Stimulated activated CD4-positive, alpha-beta T cell treated with anti-CD3 and anti-CD28 coated beads, Interleukin-12 subunit alpha, Interleukin-12 subunit beta, amount 100 ng/mL, for 48 hours (primary cell): ENCODE results near the gene LRIT1.
A peak's percentile ranks its signal among the peaks of the same experiment; 100 is the strongest.

Experiments
- DNase-seq, 3 donors: peaks; one replicate each; pipeline ENCODE4 v3.0.0-alpha.2; 2020; ENCODE audit warnings: low read depth in 2 of 3, low spot score in 1 of 3

LRIT1 gene

DNA sequence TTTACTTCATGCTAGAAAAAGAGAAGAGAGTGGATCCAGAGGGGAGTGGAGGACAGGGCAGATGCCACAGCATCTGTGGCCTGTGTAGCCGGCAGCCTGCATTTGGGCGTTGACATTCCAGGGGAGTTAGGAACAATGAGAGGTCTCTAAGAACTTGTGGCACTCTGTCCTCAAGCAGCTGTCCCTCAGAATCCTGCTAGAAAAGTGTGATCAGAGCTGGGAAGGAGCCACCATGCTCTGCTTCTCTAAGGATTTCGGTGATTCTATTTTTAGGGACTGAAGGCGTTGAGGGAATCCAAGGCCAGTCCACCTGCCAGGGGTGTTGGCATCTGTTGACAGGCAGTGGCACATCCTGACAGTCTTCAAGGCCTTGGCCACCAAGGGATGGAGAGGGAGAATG, 23.6 kb downstream of the LRIT1 start:
- no peak for DNase-seq

DNA sequence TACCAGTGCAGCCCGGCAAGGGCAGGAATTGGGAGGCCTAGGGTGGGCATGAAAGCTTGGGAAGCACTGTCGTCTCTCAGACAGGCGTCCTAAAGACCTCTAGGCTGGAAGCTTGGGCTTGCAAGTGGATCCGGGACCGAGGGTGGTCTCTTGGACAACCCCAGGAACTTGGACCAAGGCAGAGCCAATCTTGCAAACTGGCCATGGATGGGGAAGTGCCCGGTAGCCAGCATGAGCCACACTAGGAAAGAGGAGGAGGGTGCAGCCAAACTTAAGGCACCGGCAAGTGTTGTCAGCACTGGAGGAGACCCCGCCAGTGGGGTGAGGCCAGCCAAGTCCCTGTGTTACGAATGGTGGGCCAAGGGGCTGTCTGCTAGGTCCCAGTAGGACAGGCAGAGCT, 24.5 kb downstream of the LRIT1 start:
- DNase-seq, result no peak

DNA sequence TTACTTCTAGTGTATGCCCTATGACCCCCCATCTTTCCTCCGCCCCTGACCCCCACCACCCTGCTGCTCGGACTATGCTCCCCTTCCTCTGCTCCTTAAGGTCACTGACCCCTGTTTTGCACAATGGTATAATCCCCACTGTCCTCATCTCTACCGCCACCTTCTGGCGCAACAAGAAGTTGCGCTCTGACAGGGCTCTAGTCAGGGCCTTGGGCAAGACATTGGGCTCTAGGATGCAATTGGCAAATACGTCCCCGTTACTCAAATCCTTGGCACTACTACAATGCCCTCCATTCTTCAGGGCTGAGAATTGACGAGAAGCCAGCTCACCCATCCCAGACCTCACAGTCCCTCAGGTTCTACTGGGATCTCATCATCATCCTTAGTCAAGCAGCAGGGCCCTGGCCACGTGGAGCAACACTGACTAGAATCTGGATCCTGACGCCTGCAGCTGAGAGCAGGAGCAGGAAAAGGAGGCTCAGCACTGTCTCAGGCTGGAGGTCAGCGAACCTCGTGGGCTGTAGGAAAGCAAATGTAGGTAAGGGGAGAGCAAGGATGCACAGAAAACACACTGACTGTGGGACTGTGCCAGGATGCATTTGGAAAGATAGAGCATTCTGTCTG, 26.6 kb downstream of the LRIT1 start:
- DNase-seq, result peak; percentile 8 to 48 (median 26)

DNA sequence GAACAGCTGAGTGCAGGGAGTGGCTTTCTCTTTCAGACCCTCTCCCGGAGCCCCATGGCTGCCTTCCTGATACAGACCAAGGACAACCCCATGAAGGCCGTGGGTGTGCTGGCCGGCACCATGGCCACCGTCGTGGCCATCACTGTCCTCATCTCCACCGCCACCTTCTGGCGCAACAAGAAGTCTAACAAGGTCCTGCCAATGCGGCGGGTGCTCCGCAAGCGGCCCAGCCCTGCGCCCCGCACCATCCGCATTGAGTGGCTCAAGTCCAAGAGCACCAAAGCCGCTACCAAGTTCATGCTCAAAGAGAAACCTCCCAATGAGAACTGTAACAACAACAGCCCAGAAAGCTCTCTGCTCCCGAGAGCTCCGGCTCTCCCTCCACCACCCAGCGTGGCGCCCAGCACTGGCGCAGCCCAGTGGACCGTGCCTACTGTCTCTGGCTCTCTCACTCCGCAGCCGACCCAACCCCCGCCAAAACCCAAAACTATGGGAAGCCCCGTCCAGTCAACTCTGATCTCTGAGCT, 27.2 kb downstream of the LRIT1 start:
- DNase-seq, result no peak

DNA sequence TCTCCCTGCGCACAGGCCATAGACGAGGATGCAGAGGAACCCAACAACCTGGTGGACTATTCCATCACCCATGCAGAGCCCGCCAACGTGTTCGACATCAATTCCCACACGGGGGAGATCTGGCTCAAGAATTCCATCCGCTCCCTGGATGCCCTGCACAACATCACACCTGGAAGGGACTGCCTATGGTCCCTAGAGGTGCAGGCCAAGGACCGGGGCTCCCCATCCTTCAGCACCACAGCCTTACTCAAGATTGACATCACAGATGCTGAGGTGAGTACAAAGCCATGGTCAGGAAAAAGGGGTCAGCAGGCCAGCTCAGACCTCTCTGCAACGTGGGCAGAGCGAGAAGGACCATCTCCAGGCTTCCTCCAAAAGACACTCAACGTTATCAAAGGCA, 28.3 kb downstream of the LRIT1 start:
- DNase-seq, result no peak

DNA sequence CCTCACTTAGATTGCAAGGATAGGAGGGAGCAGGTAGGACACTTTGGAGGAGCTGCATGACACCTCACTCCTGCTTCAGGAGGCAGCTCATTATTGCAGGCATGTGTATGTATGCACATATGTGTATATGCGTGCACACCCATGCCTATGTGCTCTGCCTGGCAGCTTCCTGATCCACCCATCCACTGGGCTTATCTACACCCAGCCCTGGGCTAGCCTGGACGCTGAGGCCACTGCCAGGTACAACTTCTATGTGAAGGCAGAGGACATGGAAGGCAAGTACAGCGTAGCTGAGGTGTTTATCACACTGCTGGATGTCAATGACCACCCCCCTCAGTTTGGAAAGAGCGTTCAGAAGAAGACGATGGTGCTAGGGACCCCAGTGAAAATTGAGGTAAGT, 29.3 kb downstream of the LRIT1 start:
- DNase-seq, result no peak

DNA sequence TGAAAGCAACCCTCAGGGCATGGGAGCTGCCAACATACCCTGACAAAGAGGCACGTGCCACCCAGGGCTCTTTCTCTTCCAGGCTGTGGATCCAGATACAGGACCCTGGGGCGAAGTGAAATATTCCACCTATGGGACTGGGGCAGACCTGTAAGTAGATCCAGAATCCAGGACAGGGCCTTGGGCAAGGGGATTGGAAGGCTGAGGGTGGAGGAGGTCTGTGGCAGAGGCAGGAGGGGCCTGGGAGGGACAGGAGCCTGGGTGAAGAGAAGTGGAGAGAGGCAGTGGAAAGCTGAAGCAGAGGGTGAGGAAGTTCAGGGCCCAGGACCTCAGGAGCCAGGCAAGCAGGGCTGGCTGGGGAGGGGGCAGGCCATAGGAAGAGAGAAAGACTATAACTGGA, 29.8 kb downstream of the LRIT1 start:
- DNase-seq, result no peak

DNA sequence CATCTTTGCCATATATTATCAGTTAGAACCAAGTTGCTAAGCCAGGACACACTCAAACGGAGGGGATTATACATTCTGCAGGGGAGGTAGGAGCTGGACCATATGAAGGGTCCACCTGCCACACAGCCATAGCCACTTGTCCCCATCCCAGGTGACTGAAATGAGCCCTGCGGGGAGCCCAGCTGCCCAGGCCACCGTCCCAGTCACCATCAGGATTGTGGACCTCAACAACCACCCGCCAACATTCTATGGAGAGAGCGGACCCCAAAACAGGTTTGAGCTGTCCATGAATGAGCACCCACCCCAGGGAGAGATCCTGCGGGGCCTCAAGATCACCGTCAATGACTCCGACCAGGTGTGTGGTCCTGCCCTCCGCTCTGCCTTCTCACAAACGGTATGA, 33.3 kb downstream of the LRIT1 start:
- DNase-seq, result no peak

DNA sequence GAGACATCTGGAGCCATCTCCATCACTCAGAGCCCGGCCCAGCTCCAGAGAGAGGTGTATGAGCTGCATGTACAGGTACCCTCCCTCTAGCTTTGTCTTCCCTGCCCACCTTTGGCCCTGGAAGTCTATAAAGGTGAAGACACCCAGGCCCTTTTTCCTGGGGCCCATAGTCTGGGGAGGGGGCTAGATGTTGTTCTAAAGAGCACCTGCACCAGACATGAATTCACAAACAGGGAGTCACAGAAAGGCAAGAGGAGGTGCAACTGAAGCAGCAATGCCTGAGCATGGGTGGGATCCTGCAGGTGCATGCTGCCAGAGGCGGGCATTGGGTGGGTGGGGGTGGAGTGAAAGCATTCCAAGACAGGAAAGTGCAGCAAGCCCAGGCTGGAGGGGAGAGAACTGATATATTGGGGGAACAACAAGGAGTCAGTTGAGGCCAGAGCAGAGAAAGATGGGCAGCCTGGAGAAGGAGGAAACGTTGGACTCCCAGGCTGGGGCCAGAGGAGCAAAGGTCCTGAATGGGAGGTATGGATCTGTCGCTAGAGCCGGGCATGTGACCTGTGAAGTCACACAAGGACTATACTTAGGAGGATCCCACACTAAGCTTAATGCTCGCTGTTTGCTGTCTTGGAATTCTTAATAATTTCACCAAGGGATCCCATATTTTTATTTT, 35.4 kb downstream of the LRIT1 start:
- no peak for DNase-seq

DNA sequence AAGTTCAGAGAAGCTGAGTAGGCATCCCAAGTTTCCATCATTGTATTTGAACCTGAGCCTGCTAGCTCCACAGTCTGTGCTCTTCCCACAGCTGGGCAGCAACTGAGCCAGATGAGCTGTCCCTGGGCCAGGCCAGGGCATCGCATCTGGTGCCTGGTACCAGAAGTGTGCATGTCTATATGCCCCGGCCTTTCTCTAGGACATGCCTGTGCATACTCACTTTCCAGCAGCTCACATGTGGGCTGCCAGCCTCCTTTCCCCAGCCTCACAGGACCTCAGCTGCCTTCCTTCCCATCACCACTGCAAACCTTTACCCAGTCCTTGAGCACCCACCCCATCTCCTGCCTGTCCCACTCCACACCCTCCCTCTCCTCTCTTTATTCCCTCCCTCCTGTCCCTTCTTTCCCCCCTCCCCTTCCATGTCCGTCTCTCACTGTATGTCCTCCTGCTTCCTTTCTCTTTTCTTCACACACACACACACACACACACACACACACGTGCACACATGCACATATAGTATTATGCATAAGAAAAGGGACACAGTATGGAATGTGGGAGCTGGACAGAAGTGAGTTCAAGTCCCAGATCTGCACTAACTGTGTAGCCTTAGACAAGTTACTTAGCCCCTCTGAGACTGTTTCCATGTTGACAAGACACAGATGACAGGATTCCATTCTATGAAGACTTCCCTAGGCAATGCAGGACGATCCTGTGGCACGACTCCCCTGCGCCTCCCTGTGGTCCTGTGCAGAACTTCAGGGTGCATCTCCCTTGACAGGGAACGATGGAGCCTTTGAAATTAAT, 36.1 kb downstream of the LRIT1 start:
- DNase-seq, result peak; percentile 50 to 68 (median 59)

DNA sequence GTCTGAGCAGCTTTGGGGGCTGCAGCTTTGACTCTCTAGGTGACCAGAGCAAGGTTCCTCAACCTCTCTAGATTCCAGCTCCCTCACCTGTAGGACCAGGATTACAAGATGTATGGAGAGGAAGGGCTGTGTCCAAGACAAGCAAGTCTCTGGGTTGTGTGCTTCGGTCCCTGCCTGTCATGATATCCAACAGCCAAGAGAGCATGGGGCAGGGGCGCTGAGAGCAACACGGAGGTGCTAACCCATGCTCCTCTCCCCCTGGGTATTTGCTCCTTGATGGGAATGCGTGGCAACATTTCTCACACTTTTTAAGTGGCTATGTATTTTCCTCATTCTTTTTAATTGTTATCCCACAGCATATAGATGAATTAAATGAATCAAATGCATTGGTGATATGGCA, 36.7 kb downstream of the LRIT1 start:
- no peak for DNase-seq

DNA sequence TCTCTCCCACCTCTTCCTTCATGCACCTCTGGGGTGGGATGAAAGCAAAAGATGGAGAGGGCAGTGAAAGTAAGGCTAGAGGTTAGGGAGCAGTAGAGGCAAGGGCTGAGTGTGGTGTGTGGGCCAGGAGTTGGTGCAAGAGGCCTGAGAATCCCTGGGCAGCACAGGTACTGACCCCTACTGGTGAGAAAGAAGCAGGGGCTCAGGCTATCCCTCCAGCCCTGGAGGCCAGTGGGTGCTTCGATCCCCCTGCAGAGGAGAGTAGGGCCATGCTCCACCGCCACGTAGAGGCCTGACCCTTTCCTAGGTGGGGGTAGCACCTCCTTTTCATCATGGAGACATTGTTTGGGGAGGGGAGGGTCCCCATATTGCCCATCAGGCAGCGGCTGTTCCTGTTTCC, 37.2 kb downstream of the LRIT1 start:
- DNase-seq, result no peak

DNA sequence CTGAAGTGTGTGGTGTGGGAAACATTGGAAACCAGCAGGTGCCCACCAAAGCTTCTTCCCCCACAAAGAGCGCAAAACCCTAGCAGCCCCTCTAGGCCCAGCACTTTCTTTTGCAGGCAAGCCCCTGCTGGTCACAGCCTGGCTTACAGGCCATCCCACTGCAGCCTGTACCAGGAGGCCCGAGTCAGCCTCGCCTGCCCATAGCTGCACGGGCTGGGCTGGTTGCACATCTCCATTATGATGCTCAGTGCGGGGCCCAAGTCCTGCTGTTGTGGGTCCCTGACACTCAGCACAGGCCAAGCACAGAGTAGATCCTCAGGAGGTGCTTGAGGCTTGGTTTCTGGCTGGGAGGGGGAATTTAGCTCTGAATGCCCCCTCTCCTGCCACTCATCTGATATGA, 39.0 kb downstream of the LRIT1 start:
- no peak for DNase-seq

DNA sequence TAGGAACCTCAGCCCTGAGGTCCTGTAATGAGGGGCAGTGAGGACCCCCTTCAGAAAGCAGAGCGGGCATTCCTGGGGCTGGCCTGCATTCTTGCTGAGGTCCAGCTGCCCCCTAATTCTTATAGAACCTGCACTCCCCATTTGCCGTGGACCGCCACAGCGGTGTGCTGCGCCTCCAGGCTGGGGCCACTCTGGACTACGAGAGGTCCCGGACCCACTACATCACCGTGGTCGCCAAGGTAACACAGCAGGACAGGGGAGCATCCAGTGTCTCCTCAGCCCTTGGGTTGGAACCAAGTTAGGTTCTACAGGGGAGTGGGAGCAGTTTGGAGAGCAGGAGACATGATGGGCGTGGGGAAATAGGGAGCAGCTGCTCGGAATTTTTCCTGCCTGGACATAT, 39.7 kb downstream of the LRIT1 start:
- DNase-seq, result no peak

DNA sequence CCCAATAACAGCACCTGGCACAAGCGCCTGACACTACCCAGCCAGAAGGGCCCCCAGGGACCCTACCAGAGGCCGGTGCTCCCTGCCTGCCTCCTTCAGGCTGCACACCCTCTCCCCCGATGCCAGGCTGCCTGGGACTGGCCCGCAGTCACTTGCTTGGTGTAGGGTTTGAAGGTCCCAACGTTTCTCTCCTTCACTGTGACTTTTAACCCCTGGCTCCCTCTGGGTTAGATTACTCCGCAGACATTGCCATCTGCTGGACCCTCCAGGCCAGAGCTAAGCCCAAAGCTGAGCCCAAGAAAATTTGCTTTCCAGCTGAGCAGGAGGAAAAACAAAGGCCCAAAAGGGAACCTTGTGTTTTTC, 40.1 kb downstream of the LRIT1 start:
- no peak for DNase-seq

DNA sequence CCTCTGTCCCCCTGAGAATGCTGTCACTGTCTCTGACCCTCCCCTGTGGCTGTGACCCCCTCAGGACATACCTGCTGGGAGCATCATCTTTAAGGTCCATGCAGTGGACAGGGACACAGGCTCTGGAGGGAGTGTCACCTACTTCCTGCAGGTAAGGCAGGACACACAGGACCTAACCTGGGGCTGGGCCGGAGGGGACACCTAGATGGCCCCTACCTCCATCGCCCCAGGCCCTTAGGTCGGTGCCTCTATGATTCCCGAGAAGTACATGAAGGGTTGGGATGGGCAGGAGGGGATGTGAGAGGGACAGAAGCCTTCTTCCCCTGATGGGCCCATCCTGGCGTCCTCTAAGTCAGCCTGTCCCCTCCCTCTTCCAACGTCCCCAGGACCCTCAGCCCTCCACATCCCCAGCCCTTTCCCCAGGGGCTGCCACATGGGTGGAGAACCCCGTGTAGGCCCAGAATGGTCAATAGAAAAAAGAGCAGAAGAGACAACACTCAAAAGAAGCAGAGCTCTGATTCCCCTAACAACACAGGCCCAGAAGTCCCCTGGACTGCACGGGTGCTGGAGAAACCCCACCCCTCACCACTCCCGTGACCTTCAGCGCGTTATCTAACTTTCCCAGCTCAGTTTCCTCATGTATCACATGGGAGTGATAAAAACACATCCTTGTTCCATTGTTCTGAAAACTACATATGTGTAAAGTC, 40.7 kb downstream of the LRIT1 start:
- DNase-seq, result no peak

DNA sequence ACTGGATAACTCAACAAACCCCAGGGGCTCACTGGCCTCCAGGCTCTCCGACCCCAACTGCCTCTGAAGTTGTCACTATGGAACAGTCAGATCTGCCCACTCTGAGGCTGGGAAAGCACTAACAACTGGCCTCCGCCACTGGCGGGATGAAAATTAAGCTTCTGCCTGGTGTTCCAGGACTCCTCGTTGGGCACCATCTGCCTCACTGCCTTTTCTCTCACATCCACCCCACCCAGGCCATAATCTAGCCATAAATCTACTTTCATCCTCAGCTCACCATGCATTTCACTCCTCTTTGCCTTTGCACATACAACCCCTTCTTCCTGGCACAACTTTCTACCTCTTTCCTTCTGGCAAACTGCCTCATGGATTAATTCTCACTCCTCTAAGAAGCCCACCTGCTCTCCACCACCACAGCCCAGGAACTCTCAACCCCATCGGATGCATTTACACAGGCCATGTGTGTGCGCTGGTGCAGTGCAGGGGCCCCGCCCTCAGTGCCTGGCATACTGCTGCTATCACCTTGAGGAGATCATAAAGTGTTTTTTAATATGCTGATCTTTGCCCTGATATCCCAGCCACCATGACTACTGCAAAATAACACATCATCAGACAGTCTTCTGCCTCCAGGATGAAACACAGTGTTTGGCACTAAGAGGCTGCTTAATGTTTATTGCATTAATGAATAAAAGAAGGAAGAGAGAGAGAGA, 43.0 kb downstream of the LRIT1 start:
- DNase-seq, result no peak

DNA sequence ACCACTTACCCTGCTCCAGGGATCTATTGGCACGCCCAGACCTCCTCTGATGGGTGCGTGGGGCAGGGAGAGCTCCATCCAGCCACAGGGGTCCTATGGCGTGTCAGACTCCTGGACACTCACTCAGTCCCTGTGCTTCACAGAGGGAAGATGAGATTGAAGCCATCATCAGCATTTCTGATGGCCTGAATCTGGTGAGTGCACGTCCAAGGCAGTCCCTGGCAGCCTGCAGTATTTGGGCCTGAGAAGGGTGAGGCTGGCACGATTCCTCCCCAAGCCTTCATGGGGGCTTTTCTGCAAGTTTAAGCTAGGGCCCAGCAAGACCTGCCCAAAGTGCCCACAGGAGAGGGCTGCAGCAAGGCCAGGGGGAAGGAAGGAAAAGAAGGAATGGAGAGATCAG, 43.7 kb downstream of the LRIT1 start:
- no peak for DNase-seq

DNA sequence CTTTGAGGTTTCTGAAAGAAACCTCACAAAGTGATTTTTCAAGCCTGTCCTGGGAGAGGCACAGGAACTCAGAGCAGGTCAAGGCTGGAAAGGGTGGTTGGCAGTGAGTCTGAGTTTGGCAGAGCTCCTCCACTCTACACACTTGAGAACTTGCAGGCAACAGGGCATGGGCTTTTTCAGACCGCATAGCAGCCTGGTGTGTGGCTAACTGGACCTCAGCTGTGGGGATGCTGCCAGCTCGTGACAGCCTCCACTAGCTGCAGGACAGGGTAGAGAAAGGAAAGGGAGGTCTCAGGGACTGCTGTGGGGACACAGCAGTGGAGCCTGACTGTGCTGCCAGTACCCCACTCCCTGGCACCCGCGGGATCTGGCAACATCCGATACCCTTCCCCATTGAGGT, 44.4 kb downstream of the LRIT1 start:
- DNase-seq, result no peak

DNA sequence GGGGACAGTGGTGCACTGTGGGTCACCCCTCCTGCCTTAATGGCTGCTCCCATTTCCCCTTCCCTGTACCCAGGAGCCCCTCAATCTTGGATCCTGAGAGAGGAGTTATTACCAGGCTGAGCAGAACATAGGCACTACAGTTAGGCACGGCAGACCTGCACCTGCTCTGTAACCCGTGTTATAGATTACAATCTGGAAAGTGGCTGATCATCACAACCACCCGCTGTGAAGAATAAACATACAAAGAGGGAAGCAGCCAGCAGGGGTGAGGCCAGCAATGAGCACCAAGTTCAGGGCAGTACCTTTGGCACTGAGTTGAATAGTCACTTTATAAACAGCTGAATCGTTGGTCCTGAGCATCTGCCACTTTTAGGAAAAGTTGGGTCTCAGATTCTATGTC, 45.3 kb downstream of the LRIT1 start:
- no peak for DNase-seq
